Activated CD8-positive, alpha-beta T cell treated with anti-CD3 and anti-CD28 coated beads for 36 hours (primary cell): Measurements from ENCODE around the gene HCN4. TPM values are rescaled to one million over a fixed set of nuclear protein-coding genes. Genes with fewer than 3 reads are reported as not detected.

ENCODE experiments used
- ATAC-seq: fragments of 200-7000 bp; cut with Tn5 transposase; one replicate; pipeline ENCODE4 v1.10.0; 2021; ENCODE audit warnings: mild to moderate bottlenecking, moderate library complexity
- CTCF ChIA-PET: fragments of 350-600 bp; sonication (Branson Sonifier 250); formaldehyde crosslinking; loops from one replicate; lab custom pipeline; 2021; ENCODE audit warnings: antibody characterized with exemption; lab: Charles Lee
- POLR2A ChIA-PET: fragments of 350-600 bp; sonication (Branson Sonifier 250); formaldehyde crosslinking; loops from one replicate; lab custom pipeline; 2021; ENCODE audit warnings: antibody characterized with exemption; lab: Charles Lee
- DNase-seq: peaks from one replicate; pipeline ENCODE4 v3.0.0-alpha.2; 2020
- H3K27ac Mint-ChIP-seq: one replicate; pipeline ENCODE4 v1.8.0; 2021; ENCODE audit warnings: mild to moderate bottlenecking, mixed read lengths
- H3K27me3 Mint-ChIP-seq: one replicate; pipeline ENCODE4 v1.8.0; 2021; ENCODE audit warnings: mixed read lengths
- H3K36me3 Mint-ChIP-seq: one replicate; pipeline ENCODE4 v1.8.0; 2021; ENCODE audit warnings: low read depth, mixed read lengths
- H3K4me1 Mint-ChIP-seq: one replicate; pipeline ENCODE4 v1.8.0; 2021; ENCODE audit warnings: low read depth, mixed read lengths
- H3K4me3 Mint-ChIP-seq: one replicate; pipeline ENCODE4 v1.8.0; 2021; ENCODE audit warnings: mild to moderate bottlenecking, moderate library complexity, mixed read lengths
- H3K9me3 Mint-ChIP-seq: one replicate; pipeline ENCODE4 v1.8.0; 2021; ENCODE audit warnings: mixed read lengths
- intact Hi-C: fragments of 100-400 bp; cut with micrococcal nuclease; formaldehyde crosslinking; loops from one replicate; pipeline ENCODE4 v1.10.0; 2022
- total RNA-seq, 2 experiments: library from RNA; stranded (reverse); gene quantifications; one replicate each; pipeline ENCODE4 v1.2.3, GENCODE V29; 2021
- TF ChIP-seq, protein P1 (sequence below): fragments of 200-600 bp; IDR thresholded peaks from one replicate; pipeline ENCODE4 v1.8.0; 2022; ENCODE audit warnings: antibody characterized with exemption, mild to moderate bottlenecking

The HCN4 gene
- total RNA-seq, 2 experiments from 2014 or later: not detected

DNA sequence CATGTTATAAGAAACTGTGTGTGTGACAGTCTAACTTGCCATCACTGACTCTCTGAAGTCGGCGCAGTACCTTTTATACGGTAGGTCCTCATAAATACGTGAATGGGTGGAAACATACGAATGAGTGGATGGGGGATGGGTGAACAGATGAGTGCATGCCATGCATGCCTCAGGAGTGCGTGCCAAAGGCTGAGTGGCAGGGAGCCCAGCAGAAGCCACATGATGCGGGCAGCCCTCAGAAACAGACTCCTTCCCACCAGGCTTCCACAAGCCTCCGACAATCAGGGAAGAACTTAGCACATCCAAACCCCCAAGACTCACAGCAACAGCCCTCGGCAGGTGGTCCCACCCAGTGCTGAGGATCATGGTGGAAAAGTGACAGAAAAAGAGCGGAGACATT, 16.7 kb downstream of the HCN4 start:
- Mint-ChIP-seq H3K9me3 (no peaks in the 10 kb centered on the region), H3K4me1 (no peaks in the 10 kb centered on the region), H3K4me3 (no peak overlapping the region), H3K27me3 (peaks cover 5% of the 10 kb centered on the region), H3K27ac (no peak overlapping the region), H3K36me3 (no peaks in the 10 kb centered on the region)
- CTCF ChIA-PET: no interaction called here
- TF ChIP-seq, protein P1, sequence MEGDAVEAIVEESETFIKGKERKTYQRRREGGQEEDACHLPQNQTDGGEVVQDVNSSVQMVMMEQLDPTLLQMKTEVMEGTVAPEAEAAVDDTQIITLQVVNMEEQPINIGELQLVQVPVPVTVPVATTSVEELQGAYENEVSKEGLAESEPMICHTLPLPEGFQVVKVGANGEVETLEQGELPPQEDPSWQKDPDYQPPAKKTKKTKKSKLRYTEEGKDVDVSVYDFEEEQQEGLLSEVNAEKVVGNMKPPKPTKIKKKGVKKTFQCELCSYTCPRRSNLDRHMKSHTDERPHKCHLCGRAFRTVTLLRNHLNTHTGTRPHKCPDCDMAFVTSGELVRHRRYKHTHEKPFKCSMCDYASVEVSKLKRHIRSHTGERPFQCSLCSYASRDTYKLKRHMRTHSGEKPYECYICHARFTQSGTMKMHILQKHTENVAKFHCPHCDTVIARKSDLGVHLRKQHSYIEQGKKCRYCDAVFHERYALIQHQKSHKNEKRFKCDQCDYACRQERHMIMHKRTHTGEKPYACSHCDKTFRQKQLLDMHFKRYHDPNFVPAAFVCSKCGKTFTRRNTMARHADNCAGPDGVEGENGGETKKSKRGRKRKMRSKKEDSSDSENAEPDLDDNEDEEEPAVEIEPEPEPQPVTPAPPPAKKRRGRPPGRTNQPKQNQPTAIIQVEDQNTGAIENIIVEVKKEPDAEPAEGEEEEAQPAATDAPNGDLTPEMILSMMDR: no peak
- intact Hi-C loops: no loop called here
- POLR2A ChIA-PET: no interaction called here
- ATAC-seq: no peak
- no peak for DNase-seq

DNA sequence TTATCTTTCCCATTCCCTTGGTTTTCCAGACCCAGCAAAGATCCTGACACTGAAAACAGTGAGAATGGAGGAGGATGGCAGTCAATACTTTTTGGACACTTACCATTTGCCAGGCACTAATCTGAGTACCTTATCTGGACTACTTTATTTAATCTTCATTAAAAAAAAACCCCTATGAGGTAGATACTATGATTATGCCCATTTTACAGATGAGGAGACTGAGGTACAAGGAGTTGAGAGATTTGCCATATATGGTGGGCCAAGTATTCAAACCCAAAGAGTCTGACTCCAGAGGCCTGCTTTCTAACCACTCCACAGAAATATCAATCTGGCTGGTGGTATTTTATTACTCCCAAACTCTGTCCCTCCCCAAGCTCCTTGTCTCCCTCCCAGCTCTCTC, 19.6 kb downstream of the HCN4 start:
- TF ChIP-seq, protein P1: no peak
- Mint-ChIP-seq H3K27ac (no peak overlapping the region), H3K4me3 (no peak overlapping the region), H3K4me1 (no peaks in the 10 kb centered on the region), H3K9me3 (no peaks in the 10 kb centered on the region), H3K27me3 (peaks cover 5% of the 10 kb centered on the region), H3K36me3 (no peaks in the 10 kb centered on the region)
- POLR2A ChIA-PET: no interaction called here
- intact Hi-C loops: no loop called here
- no peak for ATAC-seq
- CTCF ChIA-PET: no interaction called here
- DNase-seq: no peak

DNA sequence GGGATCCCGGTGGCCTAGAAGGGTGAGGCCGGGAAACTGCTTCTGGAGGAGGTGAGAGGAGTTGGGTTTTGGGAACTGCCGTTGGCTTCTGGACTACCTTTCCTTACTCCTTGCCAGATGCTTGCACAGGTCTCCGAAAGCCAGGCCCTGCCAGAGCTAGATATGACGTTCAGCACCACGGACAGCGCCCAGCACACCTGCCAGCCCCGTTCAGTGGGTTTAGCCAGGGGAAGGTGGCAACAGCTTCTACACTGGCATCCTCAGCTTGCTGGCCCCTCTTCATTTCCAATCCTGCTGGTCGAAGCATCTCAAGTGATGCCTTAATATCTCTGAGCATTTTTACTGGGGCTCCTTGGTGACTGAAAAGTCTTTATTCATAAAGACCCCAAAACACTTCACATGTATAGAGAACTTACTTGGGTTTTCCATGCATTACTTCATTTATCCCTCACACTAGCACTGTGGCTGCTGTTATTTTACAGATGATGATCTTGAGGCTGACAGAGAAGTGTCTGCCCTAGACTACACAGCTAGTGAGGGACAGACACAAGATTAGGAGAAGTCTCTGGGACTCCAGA, 21.9 kb downstream of the HCN4 start:
- TF ChIP-seq, protein P1: no peak
- intact Hi-C loops: no loop called here
- ATAC-seq: peak; percentile 60
- Mint-ChIP-seq H3K4me1 (no peaks in the 10 kb centered on the region), H3K27ac (no peak overlapping the region), H3K27me3 (peaks cover 7% of the 10 kb centered on the region), H3K4me3 (no peak overlapping the region), H3K36me3 (no peaks in the 10 kb centered on the region), H3K9me3 (peaks cover 6% of the 10 kb centered on the region)
- peak; percentile 73 for DNase-seq
- ChIA-PET CTCF (no interaction called here), POLR2A (no interaction called here)

DNA sequence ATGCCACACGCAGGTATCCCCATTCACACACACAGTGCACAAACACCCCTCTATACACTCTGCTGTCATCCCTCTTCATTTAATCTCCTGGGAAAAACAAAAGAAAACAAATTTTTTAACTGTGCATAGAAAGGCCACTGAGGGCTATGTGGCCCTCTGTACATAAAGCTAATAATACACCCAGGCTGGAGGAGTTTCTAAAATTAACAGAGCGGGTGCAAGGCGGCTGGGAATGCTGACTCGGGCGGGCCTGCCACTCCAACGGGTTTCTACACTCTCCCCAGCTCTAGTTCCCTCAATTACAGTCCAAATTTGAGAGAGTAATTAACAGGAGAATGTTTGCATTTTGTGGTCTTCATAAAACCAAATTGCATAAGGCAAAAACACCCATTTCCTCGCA, 23.1 kb downstream of the HCN4 start:
- Mint-ChIP-seq H3K9me3 (peaks cover 6% of the 10 kb centered on the region), H3K4me3 (no peak overlapping the region), H3K4me1 (no peaks in the 10 kb centered on the region), H3K27ac (no peak overlapping the region), H3K27me3 (peaks cover 7% of the 10 kb centered on the region), H3K36me3 (no peaks in the 10 kb centered on the region)
- intact Hi-C loops: no loop called here
- ChIA-PET POLR2A (no interaction called here), CTCF (no interaction called here)
- DNase-seq (no peak), ATAC-seq (no peak)
- TF ChIP-seq, protein P1: no peak

DNA sequence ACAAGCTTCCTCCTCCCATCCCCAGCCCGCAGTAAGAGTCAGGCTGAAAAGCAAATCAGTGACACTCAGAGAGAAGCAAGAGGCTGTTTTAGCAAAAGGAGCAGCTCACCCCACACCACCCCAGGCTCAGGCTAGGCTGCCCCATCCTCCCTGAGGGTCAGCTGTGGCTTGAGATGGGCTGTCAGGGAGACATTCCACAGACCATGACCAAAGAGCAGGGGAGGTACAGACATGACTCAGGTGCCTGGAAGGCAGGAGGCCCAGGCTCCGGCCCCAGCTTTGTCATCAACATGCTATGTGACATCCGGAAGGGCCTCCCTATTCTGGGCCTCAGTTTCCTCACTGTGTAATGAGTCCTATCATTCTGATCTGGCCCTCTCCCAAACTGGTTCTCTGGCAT, 24.7 kb downstream of the HCN4 start:
- ATAC-seq (no peak), DNase-seq (no peak)
- no peak overlapping the region for H3K27ac Mint-ChIP-seq
- no peaks in the 10 kb centered on the region for H3K36me3 Mint-ChIP-seq
- POLR2A ChIA-PET: no interaction called here
- peaks cover 7% of the 10 kb centered on the region for H3K27me3 Mint-ChIP-seq
- no peak overlapping the region for H3K4me3 Mint-ChIP-seq
- TF ChIP-seq, protein P1: no peak
- intact Hi-C loops: no loop called here
- peaks cover 6% of the 10 kb centered on the region for H3K9me3 Mint-ChIP-seq
- no peaks in the 10 kb centered on the region for H3K4me1 Mint-ChIP-seq
- CTCF ChIA-PET: no interaction called here
